HG03064 (cell line): ENCODE measurements around the gene TPM2.
A peak's percentile ranks its signal among the peaks of the same experiment; 100 is the strongest.

Experiments used
- ATAC-seq: cut with Tn5 transposase; IDR thresholded peaks from one replicate; pipeline ENCODE4 v1.9.1; 2021; ENCODE audit warnings: low read depth; ENCODE audit not compliant: unreplicated experiment

TPM2 gene

DNA sequence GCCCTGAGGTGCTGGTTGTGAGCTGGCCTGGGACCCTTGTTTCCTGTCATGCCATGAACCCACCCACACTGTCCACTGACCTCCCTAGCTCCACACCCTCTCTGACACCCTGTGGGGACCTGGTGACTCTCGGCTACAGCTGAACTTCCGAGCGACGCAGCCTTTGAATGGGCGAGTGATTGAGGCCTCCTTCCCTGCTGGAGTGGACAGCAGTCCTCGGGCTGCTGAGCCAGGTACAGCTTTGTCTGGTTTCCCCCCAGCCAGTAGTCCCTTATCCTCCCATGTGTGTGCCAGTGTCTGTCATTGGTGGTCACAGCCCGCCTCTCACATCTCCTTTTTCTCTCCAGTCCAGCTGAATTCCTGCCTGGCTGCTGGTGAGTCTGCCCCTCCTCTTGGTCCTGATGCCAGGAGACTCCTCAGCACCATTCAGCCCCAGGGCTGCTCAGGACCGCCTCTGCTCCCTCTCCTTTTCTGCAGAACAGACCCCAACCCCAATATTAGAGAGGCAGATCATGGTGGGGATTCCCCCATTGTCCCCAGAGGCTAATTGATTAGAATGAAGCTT lies 9.9 kb downstream of the TPM2 start:
- no peak for ATAC-seq

DNA sequence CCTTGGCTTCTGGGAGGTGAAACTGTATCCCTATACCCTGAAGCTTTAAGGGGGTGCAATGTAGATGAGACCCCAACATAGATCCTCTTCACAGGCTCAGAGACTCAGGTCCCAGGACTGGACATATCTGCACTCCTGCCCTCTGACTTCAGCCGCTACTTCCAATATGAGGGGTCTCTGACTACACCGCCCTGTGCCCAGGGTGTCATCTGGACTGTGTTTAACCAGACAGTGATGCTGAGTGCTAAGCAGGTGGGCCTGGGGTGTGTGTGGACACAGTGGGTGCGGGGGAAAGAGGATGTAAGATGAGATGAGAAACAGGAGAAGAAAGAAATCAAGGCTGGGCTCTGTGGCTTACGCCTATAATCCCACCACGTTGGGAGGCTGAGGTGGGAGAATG lies 10.6 kb downstream of the TPM2 start:
- ATAC-seq = no peak

DNA sequence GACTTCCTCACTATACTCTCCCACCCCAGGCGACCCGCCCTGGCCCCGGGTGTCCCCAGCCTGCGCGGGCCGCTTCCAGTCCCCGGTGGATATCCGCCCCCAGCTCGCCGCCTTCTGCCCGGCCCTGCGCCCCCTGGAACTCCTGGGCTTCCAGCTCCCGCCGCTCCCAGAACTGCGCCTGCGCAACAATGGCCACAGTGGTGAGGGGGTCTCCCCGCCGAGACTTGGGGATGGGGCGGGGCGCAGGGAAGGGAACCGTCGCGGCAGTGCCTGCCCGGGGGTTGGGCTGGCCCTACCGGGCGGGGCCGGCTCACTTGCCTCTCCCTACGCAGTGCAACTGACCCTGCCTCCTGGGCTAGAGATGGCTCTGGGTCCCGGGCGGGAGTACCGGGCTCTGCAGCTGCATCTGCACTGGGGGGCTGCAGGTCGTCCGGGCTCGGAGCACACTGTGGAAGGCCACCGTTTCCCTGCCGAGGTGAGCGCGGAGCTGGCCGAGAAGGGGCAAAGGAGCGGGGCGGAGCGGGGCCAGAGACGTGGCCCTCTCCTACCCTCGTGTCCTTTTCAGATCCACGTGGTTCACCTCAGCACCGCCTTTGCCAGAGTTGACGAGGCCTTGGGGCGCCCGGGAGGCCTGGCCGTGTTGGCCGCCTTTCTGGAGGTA lies 13.9 kb downstream of the TPM2 start:
- no peak for ATAC-seq

DNA sequence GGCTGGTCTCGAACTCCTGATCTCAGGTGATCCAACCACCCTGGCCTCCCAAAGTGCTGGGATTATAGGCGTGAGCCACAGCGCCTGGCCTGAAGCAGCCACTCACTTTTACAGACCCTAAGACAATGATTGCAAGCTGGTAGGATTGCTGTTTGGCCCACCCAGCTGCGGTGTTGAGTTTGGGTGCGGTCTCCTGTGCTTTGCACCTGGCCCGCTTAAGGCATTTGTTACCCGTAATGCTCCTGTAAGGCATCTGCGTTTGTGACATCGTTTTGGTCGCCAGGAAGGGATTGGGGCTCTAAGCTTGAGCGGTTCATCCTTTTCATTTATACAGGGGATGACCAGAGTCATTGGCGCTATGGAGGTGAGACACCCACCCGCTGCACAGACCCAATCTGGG lies 14.5 kb downstream of the TPM2 start:
- ATAC-seq = no peak

DNA sequence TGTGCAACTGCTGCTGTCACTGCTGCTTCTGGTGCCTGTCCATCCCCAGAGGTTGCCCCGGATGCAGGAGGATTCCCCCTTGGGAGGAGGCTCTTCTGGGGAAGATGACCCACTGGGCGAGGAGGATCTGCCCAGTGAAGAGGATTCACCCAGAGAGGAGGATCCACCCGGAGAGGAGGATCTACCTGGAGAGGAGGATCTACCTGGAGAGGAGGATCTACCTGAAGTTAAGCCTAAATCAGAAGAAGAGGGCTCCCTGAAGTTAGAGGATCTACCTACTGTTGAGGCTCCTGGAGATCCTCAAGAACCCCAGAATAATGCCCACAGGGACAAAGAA lies 15.7 kb downstream of the TPM2 start:
- ATAC-seq = no peak

DNA sequence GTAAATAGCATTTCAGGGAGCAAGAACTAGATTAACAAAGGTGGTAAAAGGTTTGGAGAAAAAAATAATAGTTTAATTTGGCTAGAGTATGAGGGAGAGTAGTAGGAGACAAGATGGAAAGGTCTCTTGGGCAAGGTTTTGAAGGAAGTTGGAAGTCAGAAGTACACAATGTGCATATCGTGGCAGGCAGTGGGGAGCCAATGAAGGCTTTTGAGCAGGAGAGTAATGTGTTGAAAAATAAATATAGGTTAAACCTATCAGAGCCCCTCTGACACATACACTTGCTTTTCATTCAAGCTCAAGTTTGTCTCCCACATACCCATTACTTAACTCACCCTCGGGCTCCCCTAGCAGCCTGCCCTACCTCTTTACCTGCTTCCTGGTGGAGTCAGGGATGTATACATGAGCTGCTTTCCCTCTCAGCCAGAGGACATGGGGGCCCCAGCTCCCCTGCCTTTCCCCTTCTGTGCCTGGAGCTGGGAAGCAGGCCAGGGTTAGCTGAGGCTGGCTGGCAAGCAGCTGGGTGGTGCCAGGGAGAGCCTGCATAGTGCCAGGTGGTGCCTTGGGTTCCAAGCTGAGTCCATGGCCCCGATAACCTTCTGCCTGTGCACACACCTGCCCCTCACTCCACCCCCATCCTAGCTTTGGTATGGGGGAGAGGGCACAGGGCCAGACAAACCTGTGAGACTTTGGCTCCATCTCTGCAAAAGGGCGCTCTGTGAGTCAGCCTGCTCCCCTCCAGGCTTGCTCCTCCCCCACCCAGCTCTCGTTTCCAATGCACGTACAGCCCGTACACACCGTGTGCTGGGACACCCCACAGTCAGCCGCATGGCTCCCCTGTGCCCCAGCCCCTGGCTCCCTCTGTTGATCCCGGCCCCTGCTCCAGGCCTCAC lies 16.3 kb downstream of the TPM2 start, which contains the start of gene CA9:
CA9 (plus strand) TSS at position 797 of the 893 bp plus-strand sequence; CDS start at position 829, 32 bp downstream.
- no peak for ATAC-seq

DNA sequence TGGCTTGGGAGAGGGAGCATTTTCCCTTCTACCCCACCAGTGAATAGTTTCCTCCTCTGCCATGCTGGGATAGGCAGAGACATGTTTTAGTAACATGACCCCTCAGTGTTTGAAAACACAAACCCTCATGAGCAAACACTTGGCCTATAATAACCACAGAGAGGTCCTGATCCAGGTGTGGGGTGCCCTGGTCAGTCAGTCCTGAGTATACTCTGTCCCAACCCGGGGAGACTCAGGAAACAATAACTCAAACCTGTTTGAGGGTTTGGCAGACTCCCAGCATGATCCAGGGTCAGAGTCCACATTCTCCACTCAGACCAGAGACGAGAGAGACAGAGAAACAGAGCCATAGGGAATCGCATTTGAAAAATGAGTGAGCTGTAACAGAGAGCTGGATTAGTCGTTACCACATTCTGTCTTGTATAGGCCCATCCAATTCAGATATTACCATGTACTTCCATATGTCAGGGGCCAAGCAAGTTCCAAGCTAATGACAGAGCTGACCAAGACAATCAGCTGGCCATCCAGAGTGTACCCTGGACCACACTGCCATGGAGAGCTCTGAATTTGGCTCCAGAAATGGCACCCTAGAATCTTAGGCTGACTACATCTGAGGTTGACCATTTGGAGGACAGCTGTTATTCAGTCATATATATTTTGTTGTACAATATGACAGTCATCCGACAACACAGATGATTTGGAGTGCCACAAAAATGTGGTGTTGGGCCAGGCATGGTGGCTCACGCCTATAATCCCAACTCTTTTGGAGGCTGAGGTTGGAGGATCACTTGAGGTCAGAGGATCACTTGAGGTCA lies 20.2 kb downstream of the TPM2 start:
- no peak for ATAC-seq

DNA sequence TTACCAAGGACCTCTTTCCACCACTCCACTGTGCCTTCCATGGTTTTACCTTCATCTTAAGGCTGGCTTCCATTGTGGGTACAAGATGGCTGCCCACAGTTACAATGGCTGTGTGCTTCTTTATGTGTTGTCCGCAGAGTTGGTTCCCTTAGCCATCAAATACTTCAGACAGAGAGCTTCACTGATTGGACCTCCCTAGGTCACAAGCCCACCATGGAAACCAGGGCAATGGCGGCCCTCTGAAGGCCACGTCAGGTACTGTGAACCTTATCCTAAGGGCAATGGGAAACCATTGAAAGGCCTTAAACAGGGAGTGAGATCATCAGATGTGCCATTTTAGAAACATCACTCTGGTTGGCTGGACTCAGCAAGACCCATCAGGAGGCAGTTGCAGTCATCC lies 21.8 kb downstream of the TPM2 start:
- no peak for ATAC-seq

DNA sequence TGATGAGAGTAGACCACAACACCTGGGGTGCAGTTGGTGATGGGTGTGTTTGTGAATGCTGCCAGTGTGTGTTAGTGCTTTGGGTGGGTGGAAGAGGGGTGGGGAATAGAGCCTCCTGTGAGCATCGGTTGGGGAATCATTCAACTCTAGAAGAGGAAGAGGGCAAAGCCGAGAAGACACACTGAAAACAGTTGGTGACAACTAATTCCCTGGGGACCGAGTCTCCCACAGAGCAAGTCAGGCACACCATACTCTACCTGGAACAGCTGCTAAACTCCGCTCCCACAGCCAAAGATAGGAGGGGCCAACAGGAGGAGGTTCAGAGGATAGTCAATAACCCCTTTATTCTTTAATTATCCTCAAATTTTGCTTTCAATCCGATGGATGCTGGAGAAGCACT lies 23.2 kb downstream of the TPM2 start:
- no peak for ATAC-seq

DNA sequence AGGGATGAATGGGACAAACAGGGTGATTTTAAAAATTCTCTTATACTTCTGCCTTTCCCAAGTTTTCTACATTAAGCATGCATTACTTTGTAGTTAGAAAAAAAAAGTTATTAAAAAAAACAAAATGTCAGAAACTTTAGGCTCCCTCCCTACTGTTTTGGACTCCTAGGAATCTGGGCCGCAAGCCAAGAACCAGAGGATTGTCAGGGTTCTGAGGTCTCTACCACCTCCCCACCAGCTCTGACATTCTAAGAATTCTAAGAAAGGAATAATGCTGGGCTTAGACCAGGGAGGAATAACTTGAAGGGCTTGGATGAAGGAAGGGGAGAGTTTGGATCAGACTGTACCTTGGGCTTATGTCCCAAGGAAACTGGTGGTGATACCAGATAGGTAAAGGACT lies 23.7 kb downstream of the TPM2 start:
- ATAC-seq = no peak

DNA sequence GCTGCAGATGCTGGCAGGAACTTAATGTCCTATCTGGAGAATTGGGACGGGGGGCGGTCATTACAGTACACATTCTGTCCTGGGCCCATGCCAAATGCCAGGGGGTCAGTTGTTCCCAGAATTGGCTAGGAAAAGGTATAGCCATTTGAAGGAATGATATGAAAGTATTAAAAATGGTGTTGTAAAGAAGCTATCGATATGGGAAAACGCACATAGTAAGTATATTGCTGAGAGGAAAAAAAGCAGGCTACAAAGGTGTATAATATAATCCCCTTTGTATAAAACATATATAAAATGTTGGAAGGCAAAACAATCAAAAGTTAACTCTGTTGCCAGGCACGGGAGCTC lies 24.3 kb downstream of the TPM2 start:
- no peak for ATAC-seq

DNA sequence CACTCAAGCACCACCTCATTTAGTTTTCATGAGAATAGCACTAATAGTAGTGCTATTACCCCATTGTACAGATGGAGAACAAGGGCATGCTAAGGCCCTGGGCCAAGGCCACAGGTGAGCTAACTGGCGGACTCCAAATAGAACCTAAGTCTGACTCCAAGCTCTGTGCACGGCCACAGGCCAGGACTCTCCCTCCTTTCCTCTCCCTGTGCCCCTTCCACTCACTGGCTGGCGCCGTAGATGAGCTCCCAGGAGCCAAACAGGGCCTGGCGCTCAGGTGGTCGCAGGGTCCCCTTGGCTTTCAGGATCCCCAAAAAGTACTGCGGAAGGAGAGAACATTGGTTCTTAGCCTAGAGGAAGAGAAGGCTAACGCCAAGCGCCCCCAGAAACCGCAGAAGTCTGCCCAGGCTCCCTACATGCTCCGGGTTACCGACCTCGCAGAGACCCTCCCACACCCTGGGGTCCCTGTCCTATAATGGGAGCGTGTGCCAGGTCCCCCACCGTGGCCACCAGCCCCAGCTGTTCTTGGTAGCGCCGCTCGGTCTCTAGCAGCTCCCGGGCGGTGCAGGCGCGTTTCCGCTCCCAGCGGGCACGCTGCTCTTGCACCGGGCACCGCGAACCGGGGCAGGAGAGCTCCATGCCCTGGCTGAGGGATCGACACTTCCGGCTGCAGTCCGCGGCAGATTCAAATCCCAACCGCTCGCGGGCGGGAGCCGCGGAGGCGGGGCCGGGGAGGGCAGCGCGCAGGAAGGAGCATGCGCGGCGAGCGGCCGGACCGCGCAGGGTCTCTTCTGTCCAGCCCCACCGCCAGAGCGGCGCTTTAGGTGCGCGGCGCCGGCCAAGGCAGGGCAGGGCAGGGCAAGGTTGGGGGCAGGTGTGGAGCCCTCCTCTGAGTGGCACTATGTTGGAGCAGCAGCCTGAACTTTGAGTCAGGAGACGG lies 24.9 kb downstream of the TPM2 start, which contains the start of gene ARHGEF39:
ARHGEF39 (minus strand) TSS at position 665 of the 940 bp plus-strand sequence; CDS start at position 639, 26 bp downstream.
- ATAC-seq = peak; percentile 45

DNA sequence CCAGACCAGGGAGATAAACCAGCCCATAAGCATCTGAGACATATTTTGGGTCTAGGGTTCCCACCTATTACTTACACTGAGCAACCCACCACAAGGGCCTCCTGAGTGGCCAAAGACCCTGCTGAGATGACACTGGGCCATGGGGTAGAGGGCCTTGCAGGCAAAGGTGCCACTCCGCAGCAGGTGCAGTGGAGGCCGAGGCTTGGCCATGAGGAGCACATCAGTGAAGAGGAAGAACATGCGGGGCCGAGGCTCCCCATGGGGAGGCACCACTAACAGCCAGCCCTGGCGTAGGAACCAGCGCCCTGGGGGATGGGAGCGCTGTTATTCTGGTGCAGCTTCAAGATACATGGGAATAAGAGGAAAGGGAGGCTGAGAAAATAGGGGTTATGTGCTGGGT lies 27.3 kb downstream of the TPM2 start:
- ATAC-seq = no peak

DNA sequence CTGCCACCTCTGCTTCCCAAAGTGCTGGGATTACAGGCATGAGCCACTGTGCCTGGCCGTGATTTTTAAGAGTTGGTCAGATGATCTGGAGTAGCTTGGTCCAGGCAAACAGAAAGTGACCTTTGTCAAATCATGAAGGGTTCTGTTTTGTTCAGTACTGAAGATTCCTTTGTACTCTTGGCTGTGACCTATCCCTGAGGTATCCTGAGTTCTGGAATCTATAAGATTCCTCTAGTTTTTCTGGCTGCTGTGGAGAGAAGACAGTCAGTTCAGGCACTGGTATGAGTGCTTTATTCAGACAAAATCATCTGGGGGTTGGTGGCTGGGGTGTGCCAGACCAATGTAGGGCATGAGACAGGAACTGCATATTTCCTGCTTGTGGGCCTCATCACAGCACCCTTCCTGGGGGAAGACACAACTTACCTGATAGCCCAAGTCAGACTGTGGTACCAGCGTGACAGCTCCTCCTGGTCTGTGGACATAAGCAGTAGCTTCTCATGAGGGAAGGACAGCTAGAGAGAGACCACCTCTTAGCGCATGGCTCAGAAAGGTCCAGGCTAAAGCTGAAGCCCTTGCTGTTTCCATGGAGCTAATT lies 27.9 kb downstream of the TPM2 start:
- ATAC-seq = no peak

DNA sequence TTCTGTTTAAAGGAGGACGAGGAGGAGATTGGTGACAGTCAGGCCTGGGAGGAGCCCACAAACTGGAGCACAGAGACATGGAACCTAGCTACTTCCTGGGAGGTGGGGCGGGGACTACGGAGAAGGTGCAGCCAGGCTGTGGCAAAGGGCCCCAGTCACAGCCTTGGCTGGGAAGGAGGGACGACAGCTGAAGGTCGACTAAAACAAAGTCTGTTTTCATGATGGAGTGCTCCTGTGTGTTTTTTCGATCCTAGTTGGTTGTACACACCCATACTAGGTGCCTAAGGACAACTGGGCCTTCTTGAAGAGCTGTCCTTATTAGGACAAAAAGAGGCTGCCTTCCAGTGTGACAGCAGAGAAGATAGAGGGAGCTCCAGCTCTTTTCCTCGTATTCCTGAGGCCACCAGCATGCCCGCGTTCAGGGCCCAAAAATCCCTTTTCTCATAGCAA lies 28.7 kb downstream of the TPM2 start:
- no peak for ATAC-seq

DNA sequence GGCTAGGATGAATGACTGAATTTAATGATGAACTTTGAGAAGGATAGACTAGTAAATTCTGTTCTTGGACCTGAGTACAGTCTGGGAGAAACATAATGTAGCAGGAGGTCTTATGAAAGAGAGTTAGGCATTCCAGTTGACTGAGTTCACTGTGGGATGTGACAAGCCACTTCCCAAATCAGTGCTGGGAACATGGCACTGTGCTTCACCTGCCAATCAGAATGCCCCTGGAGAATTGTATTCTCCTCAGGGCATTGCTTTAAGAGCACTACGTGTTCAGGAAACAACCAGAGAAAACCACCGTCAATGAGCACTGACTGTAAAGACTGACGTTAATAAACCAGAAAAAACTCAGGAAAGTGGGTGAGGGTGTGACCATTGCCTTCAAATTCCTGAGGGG lies 30.4 kb downstream of the TPM2 start:
- ATAC-seq = no peak

DNA sequence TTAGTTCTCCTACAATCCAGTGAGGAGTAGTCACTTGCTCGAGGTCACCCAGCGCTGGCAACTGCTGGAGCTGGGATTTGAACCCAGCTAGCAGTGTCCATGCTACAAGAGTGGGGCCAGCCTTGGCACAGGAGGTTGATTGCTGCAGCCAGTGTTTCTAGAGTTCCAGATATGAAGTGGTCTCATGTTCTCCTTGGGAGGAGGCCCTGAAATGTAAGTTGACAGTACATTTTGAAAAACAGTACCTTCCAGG lies 30.8 kb downstream of the TPM2 start:
- ATAC-seq = no peak

DNA sequence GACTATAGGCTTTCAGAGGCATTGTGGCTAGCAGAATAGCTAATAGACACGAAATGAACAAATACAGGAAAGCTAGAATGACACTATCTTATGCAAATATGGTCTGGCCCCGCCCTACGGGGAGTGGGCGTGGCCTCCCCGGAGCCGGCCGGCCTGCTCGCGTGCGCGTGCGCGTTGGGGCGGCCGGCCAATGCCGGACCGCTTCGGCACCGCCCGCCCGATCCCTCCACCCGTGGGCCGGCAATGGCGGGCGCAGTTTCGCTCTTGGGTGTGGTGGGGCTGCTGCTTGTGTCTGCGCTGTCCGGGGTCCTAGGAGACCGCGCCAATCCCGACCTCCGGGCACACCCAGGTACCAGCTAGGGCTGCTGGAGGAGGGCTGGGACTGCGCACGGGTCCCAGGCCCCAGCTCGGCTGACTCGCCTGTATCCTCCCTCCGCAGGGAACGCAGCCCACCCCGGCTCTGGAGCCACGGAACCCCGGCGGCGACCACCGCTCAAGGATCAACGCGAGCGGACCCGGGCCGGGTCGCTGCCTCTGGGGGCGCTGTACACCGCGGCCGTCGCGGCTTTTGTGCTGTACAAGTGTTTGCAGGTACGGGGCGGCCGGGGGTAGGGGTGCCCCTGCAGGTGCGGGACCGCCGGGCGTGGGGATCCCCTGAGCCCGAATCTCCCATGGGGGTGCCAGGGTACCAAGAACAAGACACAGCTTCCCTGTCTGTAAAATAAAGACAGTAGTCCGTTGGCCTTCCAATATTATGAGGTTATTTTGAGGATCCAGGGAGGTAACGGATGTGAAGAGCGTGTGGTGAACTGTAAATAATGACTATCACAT lies 31.4 kb downstream of the TPM2 start, which contains the start of gene CCDC107:
CCDC107 (plus strand) TSS at position 156 of the 831 bp plus-strand sequence; CDS start at position 244, 88 bp downstream.
- peak; percentile 53 for ATAC-seq
